Liver (tissue), 9 donors: ENCODE data around the gene DOCK10. TPM values are rescaled to one million over a fixed set of nuclear protein-coding genes. Genes with fewer than 3 reads are reported as not detected.

ENCODE experiments used
- DNase-seq: peaks from one replicate; pipeline ENCODE4 v3.0.0-alpha.2; 2017; ENCODE audit warnings: low spot score
- H3K27ac ChIP-seq, 2 donors: one replicate each; pipeline ENCODE4 v1.7.0; 2013; ENCODE audit warnings: inconsistent platforms in 2 of 2, low read length in 2 of 2, control low read depth in 1 of 2, low read depth in 1 of 2, mild to moderate bottlenecking in 1 of 2
- H3K27me3 ChIP-seq, 4 donors: one replicate each; pipeline versions ENCODE4 v1.6.1 to v1.7.0; 2013; ENCODE audit warnings: low read length in 3 of 4, inconsistent platforms in 1 of 4, mild to moderate bottlenecking in 1 of 4, moderate library complexity in 1 of 4; ENCODE audit not compliant: control insufficient read depth in 4 of 4, insufficient read depth in 4 of 4
- H3K36me3 ChIP-seq, 4 donors: one replicate each; pipeline versions ENCODE4 v1.6.1 to v1.7.0; 2013; ENCODE audit warnings: low read length in 3 of 4, mild to moderate bottlenecking in 3 of 4, low read depth in 1 of 4, moderate library complexity in 1 of 4; ENCODE audit not compliant: control insufficient read depth in 4 of 4, insufficient read depth in 3 of 4
- H3K4me1 ChIP-seq, 4 donors: one replicate each; pipeline versions ENCODE4 v1.6.1 to v1.7.0; 2013; ENCODE audit warnings: low read length in 3 of 4, mild to moderate bottlenecking in 3 of 4, moderate library complexity in 1 of 4; ENCODE audit not compliant: control insufficient read depth in 4 of 4, insufficient read depth in 4 of 4
- H3K4me3 ChIP-seq, 3 donors: one replicate each; pipeline versions ENCODE4 v1.6.1 to v1.7.0; 2013; ENCODE audit warnings: low read length in 3 of 3, control low read depth in 1 of 3, low read depth in 1 of 3, mild to moderate bottlenecking in 1 of 3
- H3K9ac ChIP-seq, 2 donors: one replicate each; pipeline ENCODE4 v1.7.0; 2013; ENCODE audit warnings: low read length in 2 of 2, mild to moderate bottlenecking in 2 of 2, moderate library complexity in 2 of 2, control low read depth in 1 of 2, low read depth in 1 of 2
- H3K9me3 ChIP-seq, 4 donors: one replicate each; pipeline versions ENCODE4 v1.6.1 to v1.7.0; 2013; ENCODE audit warnings: low read length in 3 of 4; ENCODE audit not compliant: control insufficient read depth in 4 of 4
- EGR1 ChIP-seq, 2 donors: IDR thresholded peaks; 2 replicates each; pipeline ENCODE4 v1.6.1; 2016 to 2018; ENCODE audit warnings: antibody characterized with exemption in 2 of 2, low read depth in 2 of 2
- FOXA1 ChIP-seq: IDR thresholded peaks from 2 replicates; pipeline ENCODE4 v1.6.1; 2016; ENCODE audit warnings: antibody characterized with exemption
- FOXA2 ChIP-seq: IDR thresholded peaks from 2 replicates; pipeline ENCODE4 v1.6.1; 2016; ENCODE audit warnings: antibody characterized with exemption
- GABPA ChIP-seq, 2 donors: IDR thresholded peaks in 1 of 2; conservative IDR thresholded peaks in 1 of 2; 2 replicates each; pipeline ENCODE4 v1.6.1; 2016; ENCODE audit warnings: antibody characterized with exemption in 2 of 2, mild to moderate bottlenecking in 1 of 2, moderate library complexity in 1 of 2
- HNF4A ChIP-seq, 2 donors: conservative IDR thresholded peaks; 2 replicates each; pipeline ENCODE4 v1.6.1; 2016; ENCODE audit warnings: antibody characterized with exemption in 2 of 2, mild to moderate bottlenecking in 2 of 2
- HNF4G ChIP-seq: IDR thresholded peaks from 2 replicates; pipeline ENCODE4 v1.6.1; 2016; ENCODE audit warnings: antibody characterized with exemption
- JUND ChIP-seq, 2 donors: IDR thresholded peaks; 2 replicates each; pipeline ENCODE4 v1.6.1; 2016; ENCODE audit warnings: antibody characterized with exemption in 2 of 2
- NR2F2 ChIP-seq: IDR thresholded peaks from 2 replicates; pipeline ENCODE4 v1.6.1; 2016; ENCODE audit warnings: antibody characterized with exemption
- RAD21 ChIP-seq, 2 donors: IDR thresholded peaks; 2 replicates each; pipeline ENCODE4 v1.6.1; 2016; ENCODE audit warnings: antibody characterized with exemption in 2 of 2, mild to moderate bottlenecking in 2 of 2
- RXRA ChIP-seq, 2 donors: IDR thresholded peaks; 2 replicates each; pipeline ENCODE4 v1.6.1; 2017 to 2018; ENCODE audit warnings: antibody characterized with exemption in 2 of 2, mild to moderate bottlenecking in 1 of 2
- SP1 ChIP-seq: IDR thresholded peaks from 2 replicates; pipeline ENCODE4 v1.6.1; 2018; ENCODE audit warnings: antibody characterized with exemption, mild to moderate bottlenecking
- TAF1 ChIP-seq: conservative IDR thresholded peaks from 2 replicates; pipeline ENCODE4 v1.6.1; 2016; ENCODE audit warnings: antibody characterized with exemption, mild to moderate bottlenecking
- YY1 ChIP-seq: IDR thresholded peaks from 2 replicates; pipeline ENCODE4 v1.6.1; 2016; ENCODE audit warnings: antibody characterized with exemption, mild to moderate bottlenecking
- WGBS: extraction: QIAGEN DNeasy Blood & Tissue Kit; methylation state at CpG from one replicate; pipeline ENCODE4 v1.1.7; 2013; 5-methylcytosine and 5-hydroxymethylcytosine counted together
- polyA plus RNA-seq, 2 donors: library from polyadenylated mRNA; stranded (reverse) in 1 of 2; unstranded in 1 of 2; fragments of 200-250 nt in 1 of 2; fragments of >200 nt in 1 of 2; fragmentation: Nextera tagmentation in 1 of 2; extraction: Ambion mirVana in 1 of 2; gene quantifications; one replicate each; pipeline versions ENCODE4 v1.2.1 to v1.2.3, GENCODE V29; 2013 to 2015
- total RNA-seq, 2 donors: library from RNA; depleted of rRNA; stranded (reverse); fragments of >200 nt; gene quantifications; one replicate each; pipeline ENCODE4 v1.2.3, GENCODE V29; 2014
- TF ChIP-seq, protein P1 (sequence below): IDR thresholded peaks from 2 replicates; pipeline ENCODE4 v1.6.1; 2016; ENCODE audit warnings: antibody characterized with exemption, mild to moderate bottlenecking
- TF ChIP-seq, protein P2 (sequence below): IDR thresholded peaks from 2 replicates; pipeline ENCODE4 v1.6.1; 2016; ENCODE audit warnings: antibody characterized with exemption
- TF ChIP-seq, protein P3 (sequence below): fragments of 150-350 bp; IDR thresholded peaks from 2 replicates; pipeline ENCODE4 v1.5.1; 2017; ENCODE audit warnings: improper control_type of control experiment, low read depth, low read length; ENCODE audit not compliant: missing input control
- TF ChIP-seq, protein P4 (sequence below): IDR thresholded peaks from 2 replicates; pipeline ENCODE4 v1.6.1; 2016; ENCODE audit warnings: antibody characterized with exemption
- TF ChIP-seq, protein P5 (sequence below): IDR thresholded peaks from 2 replicates; pipeline ENCODE4 v1.6.1; 2016; ENCODE audit warnings: antibody characterized with exemption
- donor health status: healthy.
- donor health status: healthy.
- donor health status: healthy.
- donor health status: healthy.
- donor health status: healthy.

Gene DOCK10
- total and polyA plus RNA-seq, 4 donors = 1.2 to 15.3 (median 6.8) TPM

DNA sequence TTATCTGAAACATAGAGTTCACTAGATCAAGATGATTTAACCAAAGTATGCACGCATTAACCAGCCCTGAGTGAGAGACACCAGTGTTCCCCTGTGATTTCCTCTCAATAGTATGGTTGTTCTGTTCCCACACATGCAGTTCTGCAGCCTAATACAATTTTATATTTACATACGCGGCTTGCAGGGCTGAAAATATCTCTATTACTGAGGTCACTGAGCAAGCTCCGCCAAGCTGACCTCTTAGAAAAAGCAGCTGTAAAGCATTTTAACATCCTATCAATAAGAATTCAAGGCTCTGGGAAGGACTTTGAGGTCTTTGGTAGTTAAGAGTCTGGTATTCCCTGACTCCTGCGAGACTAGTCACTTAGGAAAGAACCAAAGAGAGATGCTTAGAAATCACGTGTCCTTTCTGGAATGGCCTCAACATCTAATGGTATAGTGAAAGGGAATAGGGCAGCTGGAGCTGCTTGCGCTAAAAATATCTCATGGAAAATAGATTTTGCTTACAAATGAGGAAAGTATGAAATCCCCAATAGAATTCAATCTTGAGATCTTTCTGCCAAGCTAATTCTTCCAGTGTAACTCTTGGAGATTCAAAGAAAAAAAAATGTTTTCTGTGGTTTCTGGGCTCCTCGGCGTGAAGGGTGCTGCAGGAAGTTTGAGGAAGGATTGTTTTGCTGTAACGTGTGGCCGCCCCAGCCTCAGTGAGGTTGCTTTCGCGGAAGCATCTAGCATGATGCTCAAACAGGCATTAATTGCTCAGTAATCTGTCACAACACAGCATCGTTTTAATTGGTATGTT, 59.2 kb downstream of the DOCK10 start:
- WGBS = 64% methylated on average over 14 of the region's 14 CpGs

More for the DNA sequence above, 59.2 kb downstream of the DOCK10 start:
- H3K27me3 ChIP-seq = no peaks in the 10 kb centered on the region
- DNase-seq = no peak
- no peak overlapping the region for H3K27ac ChIP-seq
- no peak overlapping the region for H3K9ac ChIP-seq
- H3K9me3 ChIP-seq = no peaks in the 10 kb centered on the region
- no peaks in the 10 kb centered on the region for H3K4me1 ChIP-seq
- no peaks in the 10 kb centered on the region for H3K36me3 ChIP-seq
- no peak overlapping the region for H3K4me3 ChIP-seq
- TF ChIP-seq, protein P1, sequence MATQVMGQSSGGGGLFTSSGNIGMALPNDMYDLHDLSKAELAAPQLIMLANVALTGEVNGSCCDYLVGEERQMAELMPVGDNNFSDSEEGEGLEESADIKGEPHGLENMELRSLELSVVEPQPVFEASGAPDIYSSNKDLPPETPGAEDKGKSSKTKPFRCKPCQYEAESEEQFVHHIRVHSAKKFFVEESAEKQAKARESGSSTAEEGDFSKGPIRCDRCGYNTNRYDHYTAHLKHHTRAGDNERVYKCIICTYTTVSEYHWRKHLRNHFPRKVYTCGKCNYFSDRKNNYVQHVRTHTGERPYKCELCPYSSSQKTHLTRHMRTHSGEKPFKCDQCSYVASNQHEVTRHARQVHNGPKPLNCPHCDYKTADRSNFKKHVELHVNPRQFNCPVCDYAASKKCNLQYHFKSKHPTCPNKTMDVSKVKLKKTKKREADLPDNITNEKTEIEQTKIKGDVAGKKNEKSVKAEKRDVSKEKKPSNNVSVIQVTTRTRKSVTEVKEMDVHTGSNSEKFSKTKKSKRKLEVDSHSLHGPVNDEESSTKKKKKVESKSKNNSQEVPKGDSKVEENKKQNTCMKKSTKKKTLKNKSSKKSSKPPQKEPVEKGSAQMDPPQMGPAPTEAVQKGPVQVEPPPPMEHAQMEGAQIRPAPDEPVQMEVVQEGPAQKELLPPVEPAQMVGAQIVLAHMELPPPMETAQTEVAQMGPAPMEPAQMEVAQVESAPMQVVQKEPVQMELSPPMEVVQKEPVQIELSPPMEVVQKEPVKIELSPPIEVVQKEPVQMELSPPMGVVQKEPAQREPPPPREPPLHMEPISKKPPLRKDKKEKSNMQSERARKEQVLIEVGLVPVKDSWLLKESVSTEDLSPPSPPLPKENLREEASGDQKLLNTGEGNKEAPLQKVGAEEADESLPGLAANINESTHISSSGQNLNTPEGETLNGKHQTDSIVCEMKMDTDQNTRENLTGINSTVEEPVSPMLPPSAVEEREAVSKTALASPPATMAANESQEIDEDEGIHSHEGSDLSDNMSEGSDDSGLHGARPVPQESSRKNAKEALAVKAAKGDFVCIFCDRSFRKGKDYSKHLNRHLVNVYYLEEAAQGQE = no peak
- TF ChIP-seq FOXA2 (no peak), RXRA (IDR thresholded peaks at IDR 0.05) (no peak), SP1 (no peak), HNF4A (conservative IDR thresholded peaks at IDR 0.05) (no peak), FOXA1 (no peak), EGR1 (IDR thresholded peaks at IDR 0.05; ENCODE audit: low read depth in 2 of 2) (no peak), TAF1 (no peak), YY1 (no peak), HNF4G (no peak), NR2F2 (no peak), RAD21 (IDR thresholded peaks at IDR 0.05) (no peak), JUND (IDR thresholded peaks at IDR 0.05) (no peak), GABPA (IDR thresholded peaks at IDR 0.05 in 1 of 2, conservative IDR thresholded peaks at IDR 0.05 in 1 of 2) (no peak)
- TF ChIP-seq, protein P2, sequence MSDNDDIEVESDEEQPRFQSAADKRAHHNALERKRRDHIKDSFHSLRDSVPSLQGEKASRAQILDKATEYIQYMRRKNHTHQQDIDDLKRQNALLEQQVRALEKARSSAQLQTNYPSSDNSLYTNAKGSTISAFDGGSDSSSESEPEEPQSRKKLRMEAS = no peak
- TF ChIP-seq, protein P3, sequence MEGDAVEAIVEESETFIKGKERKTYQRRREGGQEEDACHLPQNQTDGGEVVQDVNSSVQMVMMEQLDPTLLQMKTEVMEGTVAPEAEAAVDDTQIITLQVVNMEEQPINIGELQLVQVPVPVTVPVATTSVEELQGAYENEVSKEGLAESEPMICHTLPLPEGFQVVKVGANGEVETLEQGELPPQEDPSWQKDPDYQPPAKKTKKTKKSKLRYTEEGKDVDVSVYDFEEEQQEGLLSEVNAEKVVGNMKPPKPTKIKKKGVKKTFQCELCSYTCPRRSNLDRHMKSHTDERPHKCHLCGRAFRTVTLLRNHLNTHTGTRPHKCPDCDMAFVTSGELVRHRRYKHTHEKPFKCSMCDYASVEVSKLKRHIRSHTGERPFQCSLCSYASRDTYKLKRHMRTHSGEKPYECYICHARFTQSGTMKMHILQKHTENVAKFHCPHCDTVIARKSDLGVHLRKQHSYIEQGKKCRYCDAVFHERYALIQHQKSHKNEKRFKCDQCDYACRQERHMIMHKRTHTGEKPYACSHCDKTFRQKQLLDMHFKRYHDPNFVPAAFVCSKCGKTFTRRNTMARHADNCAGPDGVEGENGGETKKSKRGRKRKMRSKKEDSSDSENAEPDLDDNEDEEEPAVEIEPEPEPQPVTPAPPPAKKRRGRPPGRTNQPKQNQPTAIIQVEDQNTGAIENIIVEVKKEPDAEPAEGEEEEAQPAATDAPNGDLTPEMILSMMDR = no peak
- TF ChIP-seq, protein P4, sequence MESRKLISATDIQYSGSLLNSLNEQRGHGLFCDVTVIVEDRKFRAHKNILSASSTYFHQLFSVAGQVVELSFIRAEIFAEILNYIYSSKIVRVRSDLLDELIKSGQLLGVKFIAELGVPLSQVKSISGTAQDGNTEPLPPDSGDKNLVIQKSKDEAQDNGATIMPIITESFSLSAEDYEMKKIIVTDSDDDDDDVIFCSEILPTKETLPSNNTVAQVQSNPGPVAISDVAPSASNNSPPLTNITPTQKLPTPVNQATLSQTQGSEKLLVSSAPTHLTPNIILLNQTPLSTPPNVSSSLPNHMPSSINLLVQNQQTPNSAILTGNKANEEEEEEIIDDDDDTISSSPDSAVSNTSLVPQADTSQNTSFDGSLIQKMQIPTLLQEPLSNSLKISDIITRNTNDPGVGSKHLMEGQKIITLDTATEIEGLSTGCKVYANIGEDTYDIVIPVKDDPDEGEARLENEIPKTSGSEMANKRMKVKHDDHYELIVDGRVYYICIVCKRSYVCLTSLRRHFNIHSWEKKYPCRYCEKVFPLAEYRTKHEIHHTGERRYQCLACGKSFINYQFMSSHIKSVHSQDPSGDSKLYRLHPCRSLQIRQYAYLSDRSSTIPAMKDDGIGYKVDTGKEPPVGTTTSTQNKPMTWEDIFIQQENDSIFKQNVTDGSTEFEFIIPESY = no peak
- TF ChIP-seq, protein P5, sequence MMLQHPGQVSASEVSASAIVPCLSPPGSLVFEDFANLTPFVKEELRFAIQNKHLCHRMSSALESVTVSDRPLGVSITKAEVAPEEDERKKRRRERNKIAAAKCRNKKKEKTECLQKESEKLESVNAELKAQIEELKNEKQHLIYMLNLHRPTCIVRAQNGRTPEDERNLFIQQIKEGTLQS = no peak
